GM12801 (cell line): Measurements from ENCODE around the gene MYO1D.

Source experiments
- TF ChIP-seq, protein P1 (sequence below): IDR thresholded peaks from one replicate; pipeline ENCODE4 v1.5.1; 2011; ENCODE audit warnings: control low read depth; ENCODE audit not compliant: insufficient read length; ENCODE audit errors: extremely low read depth

The MYO1D gene

GRCh38 chr17:32445971-32446370 is 431.0 kb downstream of the MYO1D start:
- TF ChIP-seq, protein P1, sequence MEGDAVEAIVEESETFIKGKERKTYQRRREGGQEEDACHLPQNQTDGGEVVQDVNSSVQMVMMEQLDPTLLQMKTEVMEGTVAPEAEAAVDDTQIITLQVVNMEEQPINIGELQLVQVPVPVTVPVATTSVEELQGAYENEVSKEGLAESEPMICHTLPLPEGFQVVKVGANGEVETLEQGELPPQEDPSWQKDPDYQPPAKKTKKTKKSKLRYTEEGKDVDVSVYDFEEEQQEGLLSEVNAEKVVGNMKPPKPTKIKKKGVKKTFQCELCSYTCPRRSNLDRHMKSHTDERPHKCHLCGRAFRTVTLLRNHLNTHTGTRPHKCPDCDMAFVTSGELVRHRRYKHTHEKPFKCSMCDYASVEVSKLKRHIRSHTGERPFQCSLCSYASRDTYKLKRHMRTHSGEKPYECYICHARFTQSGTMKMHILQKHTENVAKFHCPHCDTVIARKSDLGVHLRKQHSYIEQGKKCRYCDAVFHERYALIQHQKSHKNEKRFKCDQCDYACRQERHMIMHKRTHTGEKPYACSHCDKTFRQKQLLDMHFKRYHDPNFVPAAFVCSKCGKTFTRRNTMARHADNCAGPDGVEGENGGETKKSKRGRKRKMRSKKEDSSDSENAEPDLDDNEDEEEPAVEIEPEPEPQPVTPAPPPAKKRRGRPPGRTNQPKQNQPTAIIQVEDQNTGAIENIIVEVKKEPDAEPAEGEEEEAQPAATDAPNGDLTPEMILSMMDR: no peak

DNA sequence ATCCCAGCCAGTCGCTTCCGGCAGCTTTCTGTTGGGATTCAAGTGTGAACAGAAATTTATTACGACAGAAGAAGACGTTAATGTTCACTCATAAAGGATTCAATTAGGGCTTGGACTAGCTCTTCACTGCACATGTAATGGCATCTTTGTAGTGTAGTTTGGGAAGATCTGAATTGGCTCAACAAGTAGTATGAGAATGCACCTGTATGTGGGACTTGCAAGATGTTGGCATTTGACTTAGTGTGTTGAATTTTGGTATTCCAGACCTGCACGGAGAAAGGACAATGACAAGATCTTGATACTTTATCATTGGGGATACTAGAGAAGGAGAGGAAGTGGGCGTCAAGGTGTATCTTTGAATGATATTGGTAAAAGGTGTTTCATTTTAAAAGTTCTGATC is 431.4 kb downstream of the MYO1D start:
- TF ChIP-seq, protein P1: no peak

DNA sequence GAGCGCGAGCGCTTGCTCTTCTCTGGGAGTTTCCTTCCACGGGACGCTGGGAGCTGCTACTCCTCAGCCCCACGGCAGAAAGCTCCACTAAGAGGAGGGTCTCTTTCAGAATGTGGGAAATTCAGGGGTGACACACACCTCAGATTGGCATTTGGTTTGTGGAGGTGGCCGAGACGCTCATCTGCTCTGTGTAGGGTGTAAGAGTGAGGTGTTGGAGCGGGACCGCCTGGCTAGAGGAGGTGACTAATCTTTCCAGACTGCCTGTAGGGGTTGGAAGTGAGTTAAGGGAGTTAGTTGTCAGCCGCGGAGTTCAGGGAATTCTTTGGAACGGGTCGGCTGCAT is 431.9 kb downstream of the MYO1D start:
- TF ChIP-seq, protein P1: no peak

DNA sequence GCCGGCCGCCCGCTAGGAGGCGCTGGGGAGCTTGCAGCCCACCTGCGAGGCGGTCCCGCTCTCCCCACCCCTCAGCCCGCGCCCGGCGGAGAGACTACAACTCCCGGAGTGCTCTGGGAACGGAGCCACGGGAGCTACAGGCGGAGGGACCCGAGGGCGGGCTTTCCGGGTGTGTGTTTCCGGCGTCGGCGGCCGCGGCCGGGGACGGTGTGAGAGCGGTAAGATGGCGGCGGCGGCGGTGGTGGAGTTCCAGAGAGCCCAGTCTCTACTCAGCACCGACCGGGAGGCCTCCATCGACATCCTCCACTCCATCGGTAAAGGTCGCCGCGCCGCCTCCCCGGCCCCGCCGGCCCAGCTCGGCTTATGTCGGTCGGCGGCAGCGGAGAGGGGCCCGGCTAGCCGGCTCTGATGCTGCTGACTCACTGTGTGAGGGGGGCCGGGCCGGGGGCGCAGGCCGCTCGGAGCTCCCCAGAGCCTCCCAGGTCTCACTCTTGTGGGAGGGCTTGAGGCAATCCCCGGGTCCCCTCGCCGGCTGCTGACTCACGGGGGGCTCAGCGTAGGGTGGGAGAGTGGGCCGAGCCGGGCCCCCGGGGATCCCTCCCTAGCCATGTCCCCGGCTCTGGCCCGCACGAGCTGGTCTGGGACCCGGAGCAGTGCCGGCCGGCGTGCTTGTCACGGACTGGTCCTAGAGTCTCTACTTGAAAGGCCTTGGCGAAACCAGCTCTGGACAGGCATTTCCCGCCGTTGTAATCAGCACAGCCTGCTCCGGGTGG is 432.4 kb downstream of the MYO1D start, which contains the start of gene PSMD11:
TSS of gene PSMD11 (plus strand) at position 210 of the 773 bp plus-strand sequence. CDS start at position 224, 14 bp downstream.
- TF ChIP-seq, protein P1: no peak

GRCh38 chr17:32443827-32444300 is 433.1 kb downstream of the MYO1D start:
- TF ChIP-seq, protein P1: no peak
